HG03095 (cell line): ENCODE results near the gene TANGO2.

Experiments used
- ATAC-seq: cut with Tn5 transposase; IDR thresholded peaks from one replicate; pipeline ENCODE4 v1.9.1; 2021; ENCODE audit warnings: moderate library complexity; ENCODE audit not compliant: unreplicated experiment

TANGO2 gene

DNA sequence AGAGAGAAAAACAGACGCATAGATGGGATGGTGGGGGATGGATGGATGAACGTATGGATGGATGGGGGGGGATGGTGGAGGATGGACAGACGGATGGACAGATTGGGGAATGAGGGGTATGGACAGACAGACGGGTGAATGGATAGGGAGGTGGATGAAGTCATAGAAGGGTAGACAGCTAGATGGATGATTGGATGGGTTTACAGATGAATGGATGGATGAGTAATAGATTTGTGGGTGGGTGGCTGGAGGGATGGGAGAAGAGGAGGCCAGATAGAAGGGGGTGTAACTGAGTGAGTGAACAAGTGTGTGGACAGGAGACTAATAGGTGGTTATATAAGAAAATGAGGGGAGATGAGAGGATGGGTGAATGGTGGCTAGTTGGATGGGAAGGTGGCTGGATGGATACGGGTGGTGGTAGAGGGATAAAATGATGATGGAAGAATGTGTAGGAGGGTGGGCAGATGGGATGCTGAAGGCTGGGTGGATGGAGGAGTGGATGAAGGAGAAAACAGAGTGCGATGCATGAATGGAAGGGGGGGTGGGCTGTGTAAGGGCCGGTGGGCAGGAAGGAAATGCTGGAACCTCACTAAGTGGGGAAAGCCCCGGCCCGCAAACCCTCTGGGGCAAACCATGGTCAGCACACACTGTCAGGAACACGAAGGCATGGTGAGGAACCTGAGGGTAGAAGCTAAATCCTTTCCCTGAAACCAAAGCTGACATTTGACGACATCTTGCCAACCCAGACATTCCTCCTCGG is 25.9 kb upstream of the TANGO2 start:
- ATAC-seq = no peak

DNA sequence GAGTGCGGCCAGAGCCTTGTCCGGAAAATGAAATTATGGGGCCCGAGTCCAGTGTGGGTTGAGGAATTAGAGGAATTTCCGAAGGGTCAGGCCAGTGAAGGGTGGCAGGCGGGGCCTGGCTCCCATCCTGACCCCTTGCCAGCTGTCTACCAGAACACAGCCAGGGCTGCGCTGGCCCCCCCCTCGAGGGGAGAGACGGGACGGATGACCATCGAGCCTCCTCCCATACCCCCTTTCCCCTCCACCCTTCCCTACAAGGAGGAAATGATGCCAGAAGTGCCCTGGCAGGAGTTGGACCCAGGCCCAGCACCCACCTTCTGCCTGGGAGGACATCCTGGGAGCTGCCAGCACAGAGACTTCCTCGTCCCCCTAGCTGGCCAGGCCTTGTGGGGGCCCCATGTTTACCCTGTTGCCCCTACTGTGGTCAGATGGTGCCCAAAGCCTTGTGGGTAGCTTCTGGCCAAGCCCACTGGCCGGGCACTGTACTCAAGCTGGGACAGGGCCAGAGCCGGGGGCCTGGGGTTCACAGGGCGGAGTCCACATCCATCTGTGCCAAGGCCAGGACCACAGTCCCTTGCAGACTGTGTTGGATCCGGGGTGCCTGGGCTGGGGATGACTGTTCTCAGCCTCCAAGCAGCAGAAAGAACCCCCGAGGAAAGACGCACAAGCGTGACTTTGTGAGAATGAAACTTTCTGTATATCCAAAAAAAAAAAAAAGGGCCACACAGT is 25.1 kb upstream of the TANGO2 start:
- no peak for ATAC-seq

- no peak for ATAC-seq
Observed at GRCh38 chr22:19996694-19997384, 24.1 kb upstream of the TANGO2 start.

DNA sequence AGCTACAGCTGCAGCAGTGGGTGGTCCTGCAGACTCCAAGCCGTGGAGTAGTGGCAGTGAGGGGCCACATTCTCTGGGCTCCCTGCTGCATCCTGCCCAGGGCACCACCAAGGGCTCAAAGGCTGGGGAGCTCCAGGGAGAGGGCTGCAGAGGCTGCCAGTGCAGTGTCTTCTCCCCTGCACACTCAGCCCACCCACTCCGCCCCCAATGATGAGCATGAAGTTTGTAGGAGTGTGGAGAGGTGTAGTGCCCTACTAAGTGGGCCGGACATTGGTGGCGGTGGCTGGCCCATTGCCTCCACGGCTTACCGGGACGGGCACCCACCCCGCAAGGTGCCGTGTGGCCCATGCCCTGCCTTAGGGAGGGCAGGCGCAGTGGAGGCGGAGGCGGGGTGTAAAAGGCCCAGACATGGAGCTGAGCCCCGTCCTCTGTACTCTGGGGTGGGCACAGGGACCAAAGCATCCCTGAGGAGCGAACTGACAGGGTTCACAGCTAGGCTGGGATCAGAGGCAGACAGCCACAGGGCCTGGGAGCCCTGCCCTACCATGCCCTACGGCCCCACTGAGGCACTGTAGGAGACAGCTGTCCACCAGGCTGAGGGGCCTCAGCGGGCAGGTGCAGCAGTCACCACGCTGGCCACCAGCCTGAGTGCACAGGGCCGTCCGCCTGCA is 23.2 kb upstream of the TANGO2 start:
- ATAC-seq = no peak

- ATAC-seq = no peak
Observed at GRCh38 chr22:19998232-19998951, 22.5 kb upstream of the TANGO2 start.

DNA sequence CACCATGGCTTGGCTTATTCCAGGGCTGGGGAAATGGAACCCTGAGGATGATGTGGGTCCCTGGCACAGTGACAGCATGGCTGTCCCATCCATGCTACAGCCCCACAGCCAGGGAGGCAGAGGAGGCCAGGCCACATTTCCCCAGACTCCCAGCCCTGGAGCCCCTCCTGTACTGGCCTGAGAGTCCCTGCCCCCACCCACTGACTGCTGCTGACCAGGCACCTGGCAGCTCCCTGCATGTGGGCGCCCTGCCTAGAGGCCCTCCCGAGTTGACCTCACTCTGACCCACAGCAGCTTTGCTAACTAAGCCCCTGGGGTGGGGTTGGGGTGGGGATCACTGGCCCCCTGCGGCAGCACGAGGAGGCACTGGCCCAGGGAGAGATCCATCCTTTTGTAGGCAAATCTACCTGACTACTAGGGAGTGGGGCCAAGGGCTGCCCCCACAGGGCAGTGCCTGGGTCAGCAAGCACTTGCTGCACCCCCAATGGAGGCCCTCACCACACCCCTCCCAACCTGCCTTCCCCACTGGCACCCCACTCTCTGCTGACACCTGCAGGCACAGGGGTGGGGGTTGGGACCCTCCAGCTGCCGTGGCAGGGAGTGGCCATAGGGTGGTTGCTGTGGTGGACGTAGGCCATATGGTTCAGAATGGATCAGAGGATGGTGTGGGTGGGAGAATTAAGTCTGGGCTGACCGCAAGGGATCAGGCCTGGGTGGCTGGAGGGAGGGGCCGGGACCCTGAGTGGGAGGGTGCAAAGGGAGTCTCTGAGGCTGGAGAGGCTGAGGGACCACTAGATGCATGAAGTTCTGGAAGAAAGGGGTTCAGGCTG is 21.7 kb upstream of the TANGO2 start:
- ATAC-seq = no peak

DNA sequence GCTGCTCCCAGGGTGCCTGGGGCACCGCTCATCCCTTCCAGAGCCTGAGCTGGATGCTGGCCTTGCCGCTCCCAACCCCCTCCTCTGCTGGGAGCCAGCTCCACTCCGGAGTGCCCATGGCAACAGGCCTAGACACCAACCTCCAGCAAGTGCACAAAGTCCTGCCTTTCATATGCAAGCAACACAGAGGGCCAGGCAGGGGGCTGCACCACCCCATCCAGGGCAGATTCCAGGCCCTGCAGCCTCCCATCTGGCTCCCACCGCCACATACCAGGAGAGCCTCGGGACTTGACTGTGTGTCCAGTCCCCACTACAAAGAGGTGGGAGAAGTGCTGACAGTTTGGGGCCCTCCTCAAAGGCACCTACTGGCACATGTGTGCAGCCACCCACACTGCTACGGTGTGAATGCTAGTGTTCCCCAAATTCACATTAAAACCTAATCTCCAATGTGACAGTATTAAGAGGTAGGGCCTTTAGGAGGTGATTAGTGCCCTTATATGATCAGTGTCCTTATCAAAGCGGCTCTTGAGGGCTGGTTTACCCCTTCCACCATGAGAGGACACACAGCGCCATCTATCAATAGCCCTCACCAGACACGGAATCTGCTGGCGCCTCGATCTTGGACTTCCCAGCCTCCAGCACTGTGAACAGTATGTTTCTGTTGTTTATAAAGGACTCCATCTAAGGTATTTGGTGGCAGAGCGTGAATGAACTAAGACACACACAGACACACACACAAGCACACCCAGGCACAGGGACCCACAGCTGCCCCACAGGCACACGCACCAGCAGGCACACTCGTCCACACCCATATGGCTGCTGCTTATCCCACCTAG is 20.4 kb upstream of the TANGO2 start:
- no peak for ATAC-seq

GRCh38 chr22:20001082-20001638 is 19.8 kb upstream of the TANGO2 start:
- ATAC-seq = no peak

DNA sequence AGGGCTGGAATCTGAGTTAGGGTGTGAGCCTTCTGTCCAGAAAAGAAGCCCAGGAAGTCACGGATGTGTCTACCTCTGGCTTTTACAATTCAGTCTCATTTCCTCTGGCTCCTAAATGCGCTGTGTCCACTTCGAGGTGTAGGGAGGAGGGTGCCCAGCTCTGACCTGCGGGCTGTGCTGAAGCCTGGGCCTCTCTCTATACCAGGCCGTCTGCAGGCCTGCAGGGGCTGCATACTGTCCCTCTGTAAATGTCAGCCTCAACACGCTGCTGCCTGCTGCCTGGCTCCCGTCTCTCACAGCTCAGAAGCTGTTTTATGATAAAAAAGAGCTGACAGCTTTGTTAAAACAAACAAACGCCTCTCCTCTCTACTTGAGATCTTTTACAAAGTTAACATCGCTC is 18.8 kb upstream of the TANGO2 start:
- no peak for ATAC-seq

DNA sequence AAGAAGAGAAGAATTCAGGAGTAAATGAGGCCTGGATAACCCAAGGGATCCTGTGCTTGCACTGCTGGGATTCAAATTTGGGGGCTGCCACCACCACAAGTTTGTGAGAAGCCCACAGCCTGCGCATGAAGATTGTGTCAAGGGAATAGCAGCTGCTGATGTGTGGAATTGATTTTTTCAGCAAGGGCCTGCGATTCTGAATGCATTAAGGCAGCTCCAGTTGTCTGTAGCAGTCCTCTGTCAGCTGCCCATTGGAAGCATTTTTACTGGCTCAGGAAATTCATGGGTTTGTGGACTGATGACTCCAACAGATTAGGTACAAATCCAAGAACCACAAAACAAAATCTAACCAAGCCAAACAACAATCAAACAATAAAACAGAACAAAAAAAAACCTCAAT is 18.3 kb upstream of the TANGO2 start:
- ATAC-seq = no peak

DNA sequence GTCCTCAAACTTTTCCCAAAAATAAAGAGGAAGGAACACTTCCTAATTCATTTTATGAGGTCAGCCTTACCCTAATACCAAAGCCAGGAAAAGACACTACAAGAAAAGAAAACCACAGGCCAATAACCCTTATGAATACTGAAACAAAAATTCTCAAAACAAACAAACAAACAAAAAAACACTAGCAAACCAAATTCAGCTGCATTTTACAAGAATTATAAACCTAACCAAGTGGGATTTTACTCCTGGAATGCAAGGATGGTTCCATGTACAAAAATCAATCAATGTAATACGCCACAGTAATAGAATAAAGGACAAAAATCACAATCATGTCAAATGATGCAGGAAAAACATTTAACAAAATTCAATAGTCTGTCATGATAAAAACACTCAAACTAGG is 17.6 kb upstream of the TANGO2 start:
- ATAC-seq = no peak

DNA sequence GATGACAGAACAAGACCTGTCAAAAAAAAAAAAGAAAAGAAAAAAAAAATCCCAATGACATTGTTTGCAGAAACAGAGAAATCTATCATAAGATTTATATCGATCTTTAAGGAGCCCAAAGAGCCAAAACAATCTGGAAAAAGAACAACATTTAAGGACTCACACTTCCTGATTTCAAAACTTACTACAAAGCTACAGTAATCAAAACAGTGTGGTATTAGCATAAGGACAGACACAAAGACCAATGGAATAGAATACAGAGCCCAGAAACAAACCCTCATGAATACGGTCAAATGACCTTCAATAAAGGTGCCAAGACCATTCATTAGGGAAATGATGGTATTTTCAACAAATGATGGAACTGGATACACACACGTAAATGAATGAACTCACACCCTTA is 16.4 kb upstream of the TANGO2 start:
- no peak for ATAC-seq

GRCh38 chr22:20008221-20008995 is 12.5 kb upstream of the TANGO2 start:
- no peak for ATAC-seq

GRCh38 chr22:20009018-20009491 is 11.9 kb upstream of the TANGO2 start:
- no peak for ATAC-seq

DNA sequence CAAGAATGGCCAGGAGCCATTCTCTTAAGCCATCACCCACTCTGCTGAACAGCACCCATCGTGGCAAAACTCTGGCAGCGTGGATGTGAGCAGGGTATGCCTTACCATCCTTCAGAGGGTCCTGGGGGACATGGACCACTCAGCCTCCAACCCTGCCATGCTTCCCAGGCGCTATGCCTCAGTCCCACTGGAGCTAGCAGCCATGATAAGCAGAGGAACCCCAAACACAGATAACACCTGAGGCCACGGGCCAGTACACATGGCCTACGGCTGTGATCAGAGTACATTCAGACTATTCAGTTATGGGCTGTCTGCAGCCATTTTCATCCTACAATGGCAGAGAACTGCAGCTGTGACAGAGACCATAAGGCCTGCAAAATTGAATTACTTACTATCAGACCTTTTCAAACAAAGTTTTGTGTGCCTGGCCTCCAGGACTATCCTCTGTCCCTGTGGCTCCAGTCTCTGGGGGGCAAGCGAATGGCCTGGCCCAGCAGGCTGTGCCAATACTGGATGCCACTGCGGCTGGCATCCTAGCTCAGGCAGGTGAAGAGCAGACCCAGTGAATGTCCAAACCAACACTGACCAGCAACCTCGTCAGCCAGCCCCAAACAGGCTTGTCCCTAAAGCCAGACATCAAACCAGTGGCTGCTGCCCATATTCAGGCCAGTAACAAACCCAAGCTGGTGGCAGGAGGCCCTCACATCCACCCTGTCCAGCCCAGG is 11.2 kb upstream of the TANGO2 start:
- ATAC-seq = no peak

- ATAC-seq = no peak
Observed at GRCh38 chr22:20010307-20011122, 10.4 kb upstream of the TANGO2 start.
